ENCODE data around the gene OR56A1. TPM values are rescaled to one million over a fixed set of nuclear protein-coding genes. Genes with fewer than 3 reads are reported as not detected.

The OR56A1 gene
- total and polyA plus RNA-seq, 2 donors (not counting 1 experiment from before 2014, with no cell fraction given) = not detected

- H3K27ac Mint-ChIP-seq = no peak overlapping the region
- TF ChIP-seq EZH2 (IDR thresholded peaks at IDR 0.05; ENCODE audit: borderline replicate concordance, insufficient read depth, low read depth, low read length, poor library complexity, severe bottlenecking) (no peak), CTCF (IDR thresholded peaks at IDR 0.05) (no peak)
- peaks cover 0 to 3% (median 0%) of the 10 kb centered on the region in 4 experiments for H3K27me3 ChIP-seq (replicated peaks in 1 of 4; ENCODE audit: control extremely low read depth in 1 of 4, control insufficient read depth in 3 of 4, insufficient read depth in 4 of 4, low read length in 3 of 4)
Observed at GRCh38 chr11:6002202-6002699, 28.3 kb downstream of the OR56A1 start.

DNA sequence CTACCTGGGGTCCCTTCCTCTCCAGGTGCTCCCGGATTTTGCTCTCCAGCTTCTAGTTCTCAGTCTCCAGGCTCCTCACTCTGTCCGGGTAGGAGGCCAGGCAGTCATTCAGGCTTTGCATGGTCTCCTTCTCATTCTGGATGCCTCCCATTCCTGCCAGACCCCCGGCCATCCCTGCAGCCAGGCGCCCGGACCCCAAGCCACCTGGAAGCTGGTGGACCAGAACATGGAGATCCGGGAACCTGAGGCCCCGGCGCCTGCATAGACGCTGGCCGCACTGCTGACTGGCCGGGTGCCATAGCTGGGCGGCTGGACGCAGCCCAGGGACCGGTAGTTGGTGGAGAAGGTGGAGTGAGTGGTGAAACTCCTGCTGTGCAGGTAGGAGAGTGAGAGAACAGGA lies 35.8 kb downstream of the OR56A1 start:
- no peak overlapping the region for H3K4me3 ChIP-seq (ENCODE audit: control extremely low read depth in 1 of 5, extremely low read depth in 1 of 5, insufficient read depth in 1 of 5, low read depth in 2 of 5, low read length in 4 of 5)
- H4K20me1 ChIP-seq (ENCODE audit: control insufficient read depth, insufficient read depth, low read length, poor library complexity, severe bottlenecking) = no peaks in the 10 kb centered on the region
- H3K9me3 ChIP-seq (ENCODE audit: control extremely low read depth in 1 of 3, control insufficient read depth in 2 of 3, insufficient read depth in 1 of 3, low read length in 2 of 3) = peaks cover 0 to 3% (median 0%) of the 10 kb centered on the region in 3 donors
- Mint-ChIP-seq H3K27ac (no peak overlapping the region), H3K27me3 (peaks cover 11% of the 10 kb centered on the region), H3K4me3 (no peak overlapping the region), H3K9me3 (ENCODE audit: insufficient read depth) (no peaks in the 10 kb centered on the region), H3K4me1 (no peaks in the 10 kb centered on the region)
- intact Hi-C loops (cut with micrococcal nuclease) = no loop called here
- CTCF ChIA-PET = no interaction called here
- ATAC-seq (ENCODE audit: low read depth) (no peak), DNase-seq (no peak)
- no peaks in the 10 kb centered on the region for H3K36me3 ChIP-seq (replicated peaks in 1 of 2; ENCODE audit: control extremely low read depth in 1 of 2, control insufficient read depth in 1 of 2, extremely low read depth in 1 of 2, insufficient read depth in 2 of 2, low read length in 1 of 2)
- no peak overlapping the region for H3K27ac ChIP-seq (ENCODE audit: low read length in 2 of 2)
- peaks cover 0 to 3% (median 0%) of the 10 kb centered on the region in 4 experiments for H3K27me3 ChIP-seq (replicated peaks in 1 of 4; ENCODE audit: control extremely low read depth in 1 of 4, control insufficient read depth in 3 of 4, insufficient read depth in 4 of 4, low read length in 3 of 4)
- no peak overlapping the region for H3K4me2 ChIP-seq (replicated peaks; ENCODE audit: low read depth, low read length, poor library complexity, severe bottlenecking)
- TF ChIP-seq CTCF (IDR thresholded peaks at IDR 0.05) = no peak
- TF ChIP-seq EZH2 (IDR thresholded peaks at IDR 0.05; ENCODE audit: borderline replicate concordance, insufficient read depth, low read depth, low read length, poor library complexity, severe bottlenecking) = no peak
- 91% methylated on average over 14 of the region's 14 CpGs for WGBS (ENCODE audit: insufficient coverage)
- H3K79me2 ChIP-seq (ENCODE audit: control insufficient read depth, insufficient read depth, low read length) = no peaks in the 10 kb centered on the region
- POLR2A ChIA-PET = no interaction called here
- no peaks in the 10 kb centered on the region for H3K4me1 ChIP-seq (ENCODE audit: control insufficient read depth in 2 of 2, insufficient read depth in 2 of 2, low read length in 2 of 2)
- no peak overlapping the region for H3K9ac ChIP-seq (ENCODE audit: low read length)
- H2AFZ ChIP-seq (ENCODE audit: insufficient read depth, low read depth, low read length, poor library complexity, severe bottlenecking) = no peak overlapping the region

More at GRCh38 chr11:6002202-6002699, 28.3 kb downstream of the OR56A1 start:
- H3K4me2 ChIP-seq (replicated peaks; ENCODE audit: low read depth, low read length, poor library complexity, severe bottlenecking) = no peak overlapping the region
- Mint-ChIP-seq H3K4me3 (no peak overlapping the region), H3K27me3 (peaks cover 4% of the 10 kb centered on the region), H3K4me1 (no peaks in the 10 kb centered on the region), H3K9me3 (ENCODE audit: insufficient read depth) (no peaks in the 10 kb centered on the region)
- H3K4me1 ChIP-seq (ENCODE audit: control insufficient read depth in 2 of 2, insufficient read depth in 2 of 2, low read length in 2 of 2) = no peaks in the 10 kb centered on the region
- no peaks in the 10 kb centered on the region for H3K79me2 ChIP-seq (ENCODE audit: control insufficient read depth, insufficient read depth, low read length)
- no peak for ATAC-seq (ENCODE audit: low read depth)
- H3K27ac ChIP-seq (ENCODE audit: low read length in 2 of 2) = no peak overlapping the region
- no peak overlapping the region for H2AFZ ChIP-seq (ENCODE audit: insufficient read depth, low read depth, low read length, poor library complexity, severe bottlenecking)
- no peaks in the 10 kb centered on the region for H4K20me1 ChIP-seq (ENCODE audit: control insufficient read depth, insufficient read depth, low read length, poor library complexity, severe bottlenecking)
- no peak overlapping the region for H3K9ac ChIP-seq (ENCODE audit: low read length)
- WGBS (ENCODE audit: insufficient coverage) = 57% methylated on average over 5 of the region's 7 CpGs
- DNase-seq = no peak
- POLR2A ChIA-PET = no interaction called here
- H3K36me3 ChIP-seq (replicated peaks in 1 of 2; ENCODE audit: control extremely low read depth in 1 of 2, control insufficient read depth in 1 of 2, extremely low read depth in 1 of 2, insufficient read depth in 2 of 2, low read length in 1 of 2) = no peaks in the 10 kb centered on the region
- H3K9me3 ChIP-seq (ENCODE audit: control extremely low read depth in 1 of 3, control insufficient read depth in 2 of 3, insufficient read depth in 1 of 3, low read length in 2 of 3) = no peaks in the 10 kb centered on the region
- intact Hi-C loops (cut with micrococcal nuclease) = no loop called here
- no peak overlapping the region for H3K4me3 ChIP-seq (ENCODE audit: control extremely low read depth in 1 of 5, extremely low read depth in 1 of 5, insufficient read depth in 1 of 5, low read depth in 2 of 5, low read length in 4 of 5)
- CTCF ChIA-PET = no interaction called here
